HG02798 (cell line): ENCODE data around the gene NPR1.

Experiments
- ATAC-seq: cut with Tn5 transposase; IDR thresholded peaks from one replicate; pipeline ENCODE4 v1.9.1; 2021; ENCODE audit warnings: mild to moderate bottlenecking; ENCODE audit not compliant: unreplicated experiment, poor library complexity

Gene NPR1

DNA sequence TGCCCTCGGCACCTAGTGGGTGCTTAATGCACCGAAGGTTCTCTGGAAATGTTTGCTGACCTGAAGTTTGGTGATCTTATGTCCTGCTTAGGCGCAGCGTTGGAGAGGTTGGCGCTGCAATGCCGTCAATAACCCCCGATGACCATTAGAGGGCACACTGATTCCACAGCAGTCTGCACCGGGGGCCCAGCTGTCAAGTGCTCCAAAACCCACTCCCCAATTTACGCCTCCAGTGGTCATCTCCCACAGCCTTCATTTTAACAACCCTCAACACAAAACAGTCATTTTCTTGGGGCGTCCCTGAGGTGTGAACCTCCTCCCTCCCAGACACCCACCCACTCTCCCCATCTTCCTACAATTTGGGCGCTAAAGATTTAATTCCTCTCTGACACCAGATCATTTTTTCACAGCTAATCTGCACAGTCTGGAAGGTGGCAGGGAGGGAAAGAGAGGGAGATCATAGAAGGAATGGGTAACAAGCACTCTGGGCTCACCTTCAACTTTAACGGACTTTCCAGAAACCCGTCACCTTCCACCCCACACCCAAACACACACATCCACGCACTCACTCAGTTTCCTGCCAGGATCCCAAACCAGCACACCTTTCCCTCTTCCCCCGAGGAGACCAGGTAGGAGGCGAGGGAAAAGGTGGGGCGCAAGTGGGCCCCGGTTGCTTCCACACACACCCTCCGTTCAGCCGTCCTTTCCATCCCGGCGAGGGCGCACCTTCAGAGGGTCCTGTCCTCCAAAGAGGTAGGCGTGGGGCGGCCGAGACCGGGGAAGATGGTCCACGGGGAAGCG lies 570 bp upstream of the NPR1 start:
- ATAC-seq = no peak

DNA sequence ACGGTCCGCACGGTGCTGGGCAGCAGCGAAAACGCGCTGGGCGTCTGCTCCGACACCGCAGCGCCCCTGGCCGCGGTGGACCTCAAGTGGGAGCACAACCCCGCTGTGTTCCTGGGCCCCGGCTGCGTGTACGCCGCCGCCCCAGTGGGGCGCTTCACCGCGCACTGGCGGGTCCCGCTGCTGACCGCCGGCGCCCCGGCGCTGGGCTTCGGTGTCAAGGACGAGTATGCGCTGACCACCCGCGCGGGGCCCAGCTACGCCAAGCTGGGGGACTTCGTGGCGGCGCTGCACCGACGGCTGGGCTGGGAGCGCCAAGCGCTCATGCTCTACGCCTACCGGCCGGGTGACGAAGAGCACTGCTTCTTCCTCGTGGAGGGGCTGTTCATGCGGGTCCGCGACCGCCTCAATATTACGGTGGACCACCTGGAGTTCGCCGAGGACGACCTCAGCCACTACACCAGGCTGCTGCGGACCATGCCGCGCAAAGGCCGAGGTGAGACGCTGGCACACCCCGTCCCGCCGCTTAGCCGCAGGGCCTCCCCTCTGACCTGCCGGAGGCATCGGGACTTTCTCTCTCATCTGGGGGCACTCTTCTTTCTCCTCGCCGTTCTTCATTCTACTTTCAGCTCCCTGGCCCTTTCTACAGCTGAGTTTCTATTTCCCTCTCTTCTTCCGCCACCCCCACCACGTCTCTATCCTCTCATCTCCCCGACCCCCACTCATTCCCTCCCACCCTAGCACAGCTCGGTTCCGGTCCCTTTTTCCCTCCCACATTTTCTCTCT lies 1.0 kb downstream of the NPR1 start:
- no peak for ATAC-seq

DNA sequence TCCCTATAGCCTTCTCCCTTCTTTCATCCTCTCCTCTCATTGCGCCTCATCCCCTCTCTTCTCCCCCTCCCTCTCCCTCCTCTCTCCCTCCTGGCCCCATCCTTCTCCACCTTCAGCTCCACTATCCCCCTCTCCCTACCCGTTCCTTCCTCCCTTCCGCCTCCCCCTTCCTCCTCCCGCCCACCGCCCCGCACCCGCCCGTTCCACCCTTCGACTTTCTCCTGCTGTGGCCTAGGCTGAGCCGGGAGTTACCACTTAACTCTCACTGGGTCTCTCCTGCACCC lies 1.6 kb downstream of the NPR1 start:
- no peak for ATAC-seq

DNA sequence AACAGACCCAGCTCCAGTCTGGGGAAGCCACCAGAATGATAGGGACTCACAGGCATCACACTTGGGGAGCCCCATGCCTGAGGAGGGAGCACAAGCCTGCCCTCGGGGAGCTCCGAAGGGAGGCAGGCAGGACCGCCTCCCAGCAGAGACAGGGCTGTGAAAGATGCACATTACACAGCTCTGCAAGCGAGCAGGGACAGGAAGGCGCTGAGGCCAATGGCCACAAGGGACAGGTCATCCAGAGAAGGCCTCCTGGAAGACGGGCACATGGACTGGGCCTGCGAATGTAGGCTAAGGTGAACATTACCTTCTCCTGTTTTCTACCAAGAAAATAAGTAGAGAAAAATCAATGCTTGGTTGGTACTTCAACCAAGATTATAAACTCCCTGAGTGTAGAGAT lies 4.2 kb downstream of the NPR1 start:
- no peak for ATAC-seq

DNA sequence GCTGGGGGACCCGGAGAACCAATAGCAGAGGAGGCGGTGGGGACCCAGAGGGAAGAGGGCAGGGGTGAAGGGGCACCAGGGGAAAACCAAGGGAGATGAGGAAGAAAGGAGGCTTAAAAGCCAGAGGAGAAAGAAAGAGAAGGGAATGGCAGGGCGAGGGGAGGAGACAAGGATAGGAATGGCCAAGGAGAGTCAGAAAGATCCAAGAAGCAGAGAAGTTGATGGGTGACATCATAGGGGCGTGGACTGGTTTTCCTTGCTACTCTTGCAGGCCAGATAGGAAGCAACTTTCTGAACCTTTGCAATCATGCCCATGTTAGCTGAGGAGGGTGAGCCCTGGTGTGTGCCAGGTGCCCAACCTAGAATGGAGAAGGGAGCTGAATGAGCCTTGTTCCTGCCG lies 5.4 kb downstream of the NPR1 start:
- no peak for ATAC-seq

DNA sequence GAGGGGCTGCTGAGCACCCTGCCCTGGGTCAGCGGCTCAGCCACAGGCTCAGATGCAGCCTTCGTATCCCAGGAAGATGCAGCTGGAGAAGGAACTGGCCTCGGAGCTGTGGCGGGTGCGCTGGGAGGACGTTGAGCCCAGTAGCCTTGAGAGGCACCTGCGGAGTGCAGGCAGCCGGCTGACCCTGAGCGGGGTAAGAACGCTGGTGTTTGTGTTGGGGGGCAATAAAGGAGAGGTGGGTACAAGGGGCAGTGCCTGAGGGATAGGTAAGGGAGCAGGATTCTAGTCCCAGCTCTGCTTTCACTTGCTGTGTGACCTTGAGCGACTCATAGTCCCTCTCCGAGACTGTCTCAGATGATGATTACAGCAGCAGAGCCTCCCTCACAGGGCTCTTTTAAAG lies 6.4 kb downstream of the NPR1 start:
- no peak for ATAC-seq

DNA sequence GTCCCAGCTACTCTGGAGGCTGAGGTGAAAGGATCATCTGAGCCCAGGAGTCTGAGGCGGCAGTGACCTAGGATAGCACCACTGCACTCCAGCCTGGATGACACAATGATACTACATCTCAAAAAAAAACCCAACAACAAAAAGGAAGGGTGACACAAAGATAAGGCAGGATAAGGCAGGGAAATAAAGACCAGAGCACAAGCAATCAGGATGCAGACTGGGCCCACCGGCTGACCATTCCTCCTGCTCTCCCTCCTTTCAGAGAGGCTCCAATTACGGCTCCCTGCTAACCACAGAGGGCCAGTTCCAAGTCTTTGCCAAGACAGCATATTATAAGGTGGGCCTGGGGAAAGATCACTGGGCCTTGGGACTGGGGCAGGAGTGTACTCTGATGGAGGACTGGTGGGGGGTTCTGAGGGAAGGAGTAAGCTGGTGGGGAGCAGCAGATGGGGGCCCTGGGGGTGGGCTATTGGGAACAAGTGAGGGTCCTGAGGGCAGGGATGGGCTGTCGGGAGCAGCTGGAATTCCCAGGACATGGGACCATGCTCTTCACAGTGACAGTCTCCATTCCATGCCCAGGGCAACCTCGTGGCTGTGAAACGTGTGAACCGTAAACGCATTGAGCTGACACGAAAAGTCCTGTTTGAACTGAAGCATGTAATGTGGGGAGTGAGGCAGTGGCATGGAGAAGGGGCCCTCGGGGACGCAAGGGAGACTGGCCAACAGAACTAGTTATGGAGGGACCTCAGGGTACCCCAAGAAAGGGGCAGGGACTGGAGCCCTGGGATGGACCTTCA lies 7.3 kb downstream of the NPR1 start:
- ATAC-seq = no peak

DNA sequence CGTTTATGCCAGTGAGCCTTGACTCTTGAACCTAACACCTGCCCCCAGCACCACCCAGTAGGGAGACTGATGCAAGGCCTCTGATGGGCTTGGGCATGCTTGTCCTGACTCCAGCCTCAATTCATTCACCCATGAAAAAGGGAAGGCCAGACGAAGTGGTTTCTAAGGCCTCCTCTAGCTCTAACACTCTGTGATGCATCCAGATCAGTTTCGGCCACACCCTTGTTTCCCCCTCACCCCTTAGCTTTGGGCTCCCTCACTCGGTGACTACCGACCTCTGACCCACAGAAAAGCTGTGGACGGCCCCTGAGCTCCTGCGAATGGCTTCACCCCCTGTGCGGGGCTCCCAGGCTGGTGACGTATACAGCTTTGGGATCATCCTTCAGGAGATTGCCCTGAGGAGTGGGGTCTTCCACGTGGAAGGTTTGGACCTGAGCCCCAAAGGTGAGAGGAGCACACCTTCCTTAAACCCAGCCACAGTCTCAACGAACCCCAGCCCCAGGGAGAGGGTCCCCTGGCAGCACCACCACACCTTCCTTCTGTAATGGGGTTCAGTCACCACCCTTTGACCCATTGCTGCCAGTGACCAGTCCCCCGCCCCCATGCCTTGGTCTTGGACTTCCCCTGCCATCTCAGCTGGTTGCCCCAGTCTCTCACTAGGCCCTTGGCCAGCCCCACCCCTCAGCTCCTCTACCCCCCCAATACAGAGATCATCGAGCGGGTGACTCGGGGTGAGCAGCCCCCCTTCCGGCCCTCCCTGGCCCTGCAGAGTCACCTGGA lies 9.0 kb downstream of the NPR1 start:
- ATAC-seq = no peak

DNA sequence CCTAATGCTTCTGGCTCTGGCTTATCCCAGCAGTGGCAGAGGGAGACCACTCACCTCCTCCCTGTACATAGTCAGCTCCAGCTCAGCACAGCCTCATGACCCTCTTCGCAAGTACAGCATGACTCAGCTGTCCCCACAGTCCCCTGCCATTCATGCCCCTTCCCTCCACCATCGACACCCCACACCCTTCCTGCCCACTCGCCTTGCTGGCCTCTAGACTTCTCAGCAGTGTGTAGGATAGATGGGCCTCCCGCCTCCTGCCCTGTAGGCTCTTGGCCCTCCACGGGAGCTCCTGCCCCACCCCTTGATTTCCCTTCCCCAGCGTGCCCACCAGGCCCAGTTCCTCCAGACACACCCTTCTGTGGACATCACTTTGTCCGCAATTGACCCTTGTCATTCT lies 9.8 kb downstream of the NPR1 start:
- no peak for ATAC-seq

DNA sequence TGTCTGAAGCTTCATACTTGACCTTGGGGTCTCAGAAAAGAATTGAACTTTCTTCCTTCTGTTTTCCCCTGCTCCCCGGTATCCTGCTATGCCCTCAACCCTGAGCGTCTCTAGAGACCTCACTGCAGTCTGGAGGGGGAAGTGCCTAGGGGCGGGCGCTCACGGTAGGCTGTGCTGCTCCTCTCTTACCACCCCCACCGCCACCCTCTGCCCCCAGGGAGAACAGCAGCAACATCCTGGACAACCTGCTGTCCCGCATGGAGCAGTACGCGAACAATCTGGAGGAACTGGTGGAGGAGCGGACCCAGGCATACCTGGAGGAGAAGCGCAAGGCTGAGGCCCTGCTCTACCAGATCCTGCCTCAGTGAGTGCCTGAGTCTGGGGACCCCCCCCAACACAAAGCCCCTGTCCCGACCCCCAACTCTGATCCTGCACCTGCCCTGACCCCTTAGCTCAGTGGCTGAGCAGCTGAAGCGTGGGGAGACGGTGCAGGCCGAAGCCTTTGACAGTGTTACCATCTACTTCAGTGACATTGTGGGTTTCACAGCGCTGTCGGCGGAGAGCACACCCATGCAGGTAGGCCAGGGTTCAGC lies 10.3 kb downstream of the NPR1 start:
- ATAC-seq = no peak

DNA sequence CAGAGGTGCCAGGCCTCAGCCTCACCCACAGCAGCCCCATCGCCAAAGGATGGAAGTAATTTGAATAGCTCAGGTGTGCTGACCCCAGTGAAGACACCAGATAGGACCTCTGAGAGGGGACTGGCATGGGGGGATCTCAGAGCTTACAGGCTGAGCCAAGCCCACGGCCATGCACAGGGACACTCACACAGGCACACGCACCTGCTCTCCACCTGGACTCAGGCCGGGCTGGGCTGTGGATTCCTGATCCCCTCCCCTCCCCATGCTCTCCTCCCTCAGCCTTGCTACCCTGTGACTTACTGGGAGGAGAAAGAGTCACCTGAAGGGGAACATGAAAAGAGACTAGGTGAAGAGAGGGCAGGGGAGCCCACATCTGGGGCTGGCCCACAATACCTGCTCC lies 15.0 kb downstream of the NPR1 start:
- ATAC-seq = no peak

DNA sequence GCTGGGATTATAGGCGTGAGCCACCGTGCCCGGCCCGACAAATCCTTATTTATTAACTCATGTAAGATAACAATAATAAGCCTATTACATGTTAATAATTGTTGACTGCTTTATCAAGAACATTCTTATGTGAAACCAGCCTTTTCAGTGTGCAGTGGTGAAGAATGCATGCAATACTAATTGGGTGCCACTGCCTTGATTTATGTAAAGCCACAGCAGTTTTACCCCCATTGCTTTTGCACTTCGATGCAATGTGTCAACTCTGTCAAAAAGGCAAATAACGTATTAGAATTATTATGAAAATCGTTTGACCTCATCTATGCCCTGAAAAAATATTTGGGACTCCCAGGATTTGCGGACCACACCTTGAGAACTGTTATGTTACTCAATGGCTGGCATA lies 18.3 kb downstream of the NPR1 start:
- no peak for ATAC-seq

DNA sequence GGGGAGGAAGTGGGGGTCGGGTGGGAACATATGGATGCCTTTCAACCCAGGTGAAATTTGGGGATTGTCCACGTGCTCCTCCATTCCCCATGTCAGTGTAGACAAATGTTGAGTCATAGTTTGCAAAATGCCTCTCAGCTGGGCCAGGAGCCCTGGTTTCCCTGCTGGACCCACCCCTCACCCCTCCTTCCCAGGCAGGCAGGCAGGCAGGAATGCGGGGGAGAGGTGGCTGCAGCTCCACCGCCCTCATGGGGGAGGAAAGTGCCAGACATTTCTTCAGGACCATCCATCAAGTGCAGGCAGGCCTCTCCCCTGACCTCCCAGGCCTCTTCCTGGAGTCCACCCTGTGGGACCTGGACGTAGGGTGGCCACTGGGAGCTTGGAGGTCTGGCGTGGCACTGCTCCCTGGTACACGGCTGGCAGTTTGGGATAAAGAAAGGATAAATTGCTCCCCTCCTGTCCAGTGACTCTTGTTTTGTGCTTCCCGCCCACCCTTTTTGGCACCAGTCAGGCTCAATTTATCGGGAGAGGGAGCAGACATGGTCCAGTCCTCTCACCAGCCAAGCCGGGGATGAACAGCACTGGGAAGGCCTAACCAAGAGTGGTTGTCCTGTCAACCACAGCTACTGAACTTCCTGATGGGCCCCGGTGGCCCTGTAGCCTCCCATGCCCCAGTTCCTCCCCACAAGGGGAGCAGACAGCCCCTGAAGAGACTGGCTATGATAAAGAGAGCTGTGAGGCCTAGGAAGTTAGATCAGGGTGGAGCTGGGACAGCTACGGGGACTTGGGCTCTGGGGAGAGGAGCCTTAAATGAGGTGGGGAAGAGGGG lies 18.9 kb downstream of the NPR1 start:
- ATAC-seq = no peak

DNA sequence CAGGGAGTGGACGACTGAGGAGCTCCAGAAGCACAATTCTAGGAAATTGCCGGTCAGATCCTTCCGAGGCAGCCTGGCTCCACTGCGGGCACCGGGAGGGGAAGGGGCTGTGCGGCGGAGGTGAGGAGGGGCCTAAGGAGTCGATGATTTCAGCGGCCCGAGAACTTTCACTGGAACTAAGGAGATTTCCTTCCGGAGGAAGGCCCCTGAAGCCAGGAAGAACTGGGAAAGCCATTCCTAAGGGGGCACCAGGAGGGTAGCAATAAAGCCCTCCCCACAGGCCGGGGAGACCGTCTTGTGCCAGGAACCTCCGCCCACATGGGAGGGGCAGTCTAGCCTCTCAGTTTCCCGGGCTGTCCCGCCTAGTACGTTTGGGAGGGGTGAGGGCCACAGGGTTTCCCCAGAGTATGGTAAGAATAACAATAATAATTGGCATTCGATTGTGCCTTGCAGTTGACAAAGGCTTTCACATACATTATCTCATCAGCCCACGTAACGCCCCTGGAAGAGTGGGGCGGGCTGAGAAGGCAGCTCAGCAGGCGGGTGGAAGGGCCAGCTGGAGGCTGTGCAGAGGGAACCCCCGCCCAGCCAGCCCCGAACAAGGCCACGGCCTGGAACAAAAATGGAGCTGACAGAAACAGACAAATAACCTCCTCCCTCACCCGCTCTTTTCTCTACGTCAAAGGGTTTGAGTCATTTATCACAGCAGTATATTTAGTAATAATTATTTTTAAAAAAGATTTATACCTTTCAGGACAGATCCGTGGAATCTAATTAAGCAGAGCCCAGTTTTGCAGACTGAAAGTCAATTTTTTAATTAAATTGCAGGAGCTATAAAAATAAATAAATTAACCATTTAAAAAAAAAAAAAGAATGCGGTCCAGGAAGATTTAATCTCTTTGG lies 19.8 kb downstream of the NPR1 start:
- ATAC-seq = no peak

DNA sequence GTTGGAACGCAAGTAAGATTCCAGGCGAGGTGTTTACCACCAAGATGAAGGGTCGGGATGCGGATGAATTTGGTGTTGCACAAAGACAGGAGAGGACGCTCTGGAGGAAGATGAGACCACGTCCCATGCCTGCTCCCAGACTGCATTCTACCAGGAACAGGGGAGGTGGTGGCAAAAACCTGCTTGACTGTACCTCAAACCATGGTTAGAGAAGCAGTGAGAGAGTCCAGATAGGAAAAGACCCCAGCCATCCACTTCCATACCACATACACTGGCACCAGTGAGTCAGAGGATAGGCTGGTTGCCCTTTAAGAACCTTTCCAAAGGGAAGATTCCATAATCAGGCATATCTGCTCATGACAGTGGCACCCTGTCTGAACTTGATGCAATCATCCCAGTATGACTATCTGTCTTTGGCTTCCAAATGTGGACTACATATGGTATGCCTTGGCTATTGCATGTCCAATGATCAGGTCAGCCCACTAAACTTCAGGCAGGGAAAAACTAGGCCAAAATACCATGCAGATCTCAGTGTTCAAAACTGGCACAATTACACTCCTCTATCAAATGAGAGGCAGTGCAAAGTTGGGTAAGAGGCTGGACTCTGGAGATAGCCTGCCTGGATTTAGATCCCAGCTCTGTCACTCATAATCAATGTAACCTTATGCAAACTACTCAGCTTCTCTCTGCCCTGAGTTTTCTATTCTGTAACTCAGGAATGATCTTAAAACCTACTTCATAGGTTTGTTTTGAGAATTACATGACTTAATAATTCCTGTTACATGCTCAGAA lies 20.6 kb downstream of the NPR1 start:
- no peak for ATAC-seq

DNA sequence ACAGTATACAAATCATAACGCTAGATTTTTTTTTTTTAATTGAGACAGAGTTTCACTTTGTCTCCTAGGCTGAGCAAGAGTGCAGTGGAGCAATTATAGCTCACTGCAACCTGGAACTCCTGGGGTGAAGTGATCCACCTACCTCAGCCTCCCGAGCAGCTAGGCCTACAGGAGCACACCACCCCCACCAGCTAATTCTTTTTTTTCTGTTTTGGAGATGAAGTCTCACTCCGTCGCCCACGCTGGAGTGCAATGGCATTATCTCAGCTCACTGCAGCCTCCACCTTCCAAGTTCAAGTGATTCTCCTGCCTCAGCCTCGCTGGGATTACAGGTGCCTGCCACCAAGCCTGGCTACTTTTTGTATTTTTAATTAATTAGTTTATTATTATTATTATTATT lies 21.3 kb downstream of the NPR1 start:
- no peak for ATAC-seq

DNA sequence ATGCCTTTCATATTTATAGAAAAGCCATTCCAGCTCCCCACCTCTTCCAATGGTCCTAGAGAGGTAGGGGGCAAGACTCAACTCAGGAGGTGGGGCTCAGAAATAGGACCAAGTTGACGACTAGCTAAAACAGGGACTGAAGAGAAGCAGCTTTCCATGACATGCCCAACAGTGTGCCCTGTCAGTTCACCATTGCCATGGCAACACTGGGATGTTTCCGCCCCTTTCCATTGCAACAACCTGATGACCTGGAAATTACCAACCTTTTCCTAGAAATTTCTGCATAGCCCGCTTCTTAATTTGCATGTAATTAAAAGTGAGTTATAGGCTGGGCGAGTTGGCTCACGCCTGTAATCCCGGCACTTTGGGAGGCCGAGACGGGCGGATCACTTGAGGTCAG lies 27.0 kb downstream of the NPR1 start:
- no peak for ATAC-seq

DNA sequence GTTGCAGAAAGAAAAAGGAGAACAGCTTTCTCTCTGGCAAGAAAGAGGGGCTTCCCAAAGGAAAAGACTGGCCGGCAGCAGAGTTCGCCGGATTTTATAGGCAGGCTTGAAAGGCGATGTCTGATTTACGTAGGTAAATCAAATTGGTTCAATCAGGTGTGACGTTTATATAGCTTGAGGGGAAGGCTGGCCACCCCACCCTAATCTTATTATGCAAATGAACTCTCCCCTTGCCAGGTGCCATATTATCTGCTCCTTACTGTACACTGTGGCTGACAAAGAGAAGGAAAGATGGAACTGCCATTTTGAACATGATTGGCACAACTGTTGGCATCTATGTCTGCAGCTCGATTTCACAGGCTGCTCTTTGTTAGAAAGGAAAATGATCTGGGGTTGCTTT lies 32.5 kb downstream of the NPR1 start:
- ATAC-seq = no peak
